Panc1 (cell line): ENCODE data around the gene PCCA. TPM values are rescaled to one million over a fixed set of nuclear protein-coding genes. Genes with fewer than 3 reads are reported as not detected.

Source experiments
- ATAC-seq: fragments of 200-7000 bp; cut with Tn5 transposase; 2 replicates; pipeline ENCODE4 v1.9.1; 2020; ENCODE audit warnings: mild to moderate bottlenecking, moderate library complexity
- BruUV-seq: library from RNA; stranded (reverse); fragments of 400-500 nt; replicated peaks from 2 replicates; lab custom pipeline; 2021; lab: Mats Ljungman, UMichigan
- CTCF ChIA-PET: fragments of 300-600 bp; sonication (Branson Sonifier 250); formaldehyde crosslinking; loops from one replicate; lab custom pipeline; 2022; ENCODE audit warnings: antibody characterized with exemption; lab: Charles Lee
- POLR2A ChIA-PET: fragments of 300-600 bp; sonication (Branson Sonifier 250); formaldehyde crosslinking; loops from one replicate; lab custom pipeline; 2022; ENCODE audit warnings: antibody characterized with exemption; lab: Charles Lee
- DNase-seq: peaks from one replicate; pipeline ENCODE4 v3.0.0-alpha.2; 2010; ENCODE audit warnings: low read depth, low spot score
- H3K27ac ChIP-seq: 2 replicates; pipeline ENCODE4 v1.5.1; 2011; ENCODE audit warnings: mild to moderate bottlenecking, low read length, inconsistent platforms
- H3K27me3 ChIP-seq: fragments of 200-500 bp; sonication (Bioruptor generic); 2 replicates; pipeline ENCODE4 v1.6.0; 2014; ENCODE audit warnings: low read length, inconsistent platforms; ENCODE audit not compliant: control insufficient read depth, insufficient read depth
- H3K36me3 ChIP-seq: fragments of 200-500 bp; sonication (Bioruptor generic); 2 replicates; pipeline ENCODE4 v1.5.1; 2014; ENCODE audit warnings: inconsistent platforms, mild to moderate bottlenecking, low read length, moderate library complexity; ENCODE audit not compliant: control insufficient read depth, insufficient read depth
- H3K4me1 ChIP-seq: 2 replicates; pipeline ENCODE4 v1.5.1; 2011; ENCODE audit warnings: inconsistent platforms, mild to moderate bottlenecking, low read length, moderate library complexity; ENCODE audit not compliant: control insufficient read depth, insufficient read depth
- H3K4me3 ChIP-seq, 2 experiments: 2 replicates each; pipeline ENCODE4 v1.5.1; 2011 to 2012; ENCODE audit warnings: low read depth in 2 of 2, low read length in 2 of 2, mild to moderate bottlenecking in 2 of 2, inconsistent platforms in 1 of 2, moderate library complexity in 1 of 2
- H3K9me3 ChIP-seq: fragments of 200-500 bp; sonication (Bioruptor generic); 2 replicates; pipeline ENCODE4 v1.5.1; 2014; ENCODE audit warnings: low read depth, mild to moderate bottlenecking, inconsistent platforms, low read length, moderate library complexity; ENCODE audit not compliant: control insufficient read depth, insufficient read depth
- POLR2AphosphoS5 ChIP-seq: IDR thresholded peaks from 2 replicates; pipeline ENCODE4 v1.6.1; 2012; ENCODE audit warnings: mild to moderate bottlenecking, low read depth, low read length, moderate library complexity
- SIN3A ChIP-seq: IDR thresholded peaks from 2 replicates; pipeline ENCODE4 v1.6.1; 2012; ENCODE audit warnings: low read depth, mild to moderate bottlenecking, low read length, moderate library complexity, borderline replicate concordance; ENCODE audit not compliant: insufficient read depth
- TCF7L2 ChIP-seq: IDR thresholded peaks from 2 replicates; pipeline ENCODE4 v1.6.1; 2011; ENCODE audit warnings: mild to moderate bottlenecking, low read depth, low read length, inconsistent platforms
- in situ Hi-C: cut with HindIII; loops from 2 replicates; pipeline ENCODE4 v1.10.0; 2016; ENCODE audit warnings: low sequenced_read_pairs, low pct_unique_long_range_greater_than_20kb
- intact Hi-C: fragments of 100-400 bp; cut with micrococcal nuclease; formaldehyde crosslinking; loops from one replicate; pipeline ENCODE4 v1.10.0; 2022; ENCODE audit not compliant: unreplicated experiment
- total RNA-seq: library from RNA; stranded (reverse); gene quantifications from one replicate; pipeline ENCODE4 v1.2.1, GENCODE V29; 2021; ENCODE audit not compliant: unreplicated experiment
- TF ChIP-seq, protein P1 (sequence below), 2 experiments: IDR thresholded peaks; 2 replicates each; pipeline ENCODE4 v1.6.1; 2011 to 2012; ENCODE audit warnings: low read depth in 2 of 2, control low read depth in 1 of 2, low read length in 1 of 2, mild to moderate bottlenecking in 1 of 2, moderate library complexity in 1 of 2; ENCODE audit not compliant: insufficient read depth in 1 of 2
- TF ChIP-seq, protein P2 (sequence below): fragments of 450-650 bp; IDR thresholded peaks from 2 replicates; pipeline ENCODE4 v1.5.1; 2017; ENCODE audit warnings: mild to moderate bottlenecking

Gene PCCA
- total RNA-seq, 1 experiment from 2014 or later, result 14.7 TPM

DNA sequence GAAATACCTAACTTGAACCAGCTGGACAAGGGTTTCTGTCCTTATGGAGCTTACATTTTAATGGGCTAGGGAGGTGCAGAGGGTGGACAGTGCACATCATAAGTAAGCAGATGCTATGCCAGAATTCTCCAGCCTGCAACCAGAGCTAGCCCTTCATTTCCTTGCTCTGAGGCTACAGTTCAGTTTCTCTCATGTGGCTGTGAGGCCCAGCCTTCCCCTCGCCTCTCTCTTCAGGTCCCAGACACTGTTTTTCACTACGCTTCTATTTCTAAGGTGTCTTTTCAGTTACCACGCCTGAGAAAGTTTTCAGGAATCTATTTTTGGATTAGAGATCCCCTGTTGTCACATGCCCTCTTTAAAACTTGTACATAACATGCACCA, 141.9 kb downstream of the PCCA start:
- POLR2A ChIA-PET, result no interaction called here
- Histone ChIP-seq H3K4me1 (peaks cover 22% of the 10 kb centered on the region), H3K9me3 (no peaks in the 10 kb centered on the region)

DNA sequence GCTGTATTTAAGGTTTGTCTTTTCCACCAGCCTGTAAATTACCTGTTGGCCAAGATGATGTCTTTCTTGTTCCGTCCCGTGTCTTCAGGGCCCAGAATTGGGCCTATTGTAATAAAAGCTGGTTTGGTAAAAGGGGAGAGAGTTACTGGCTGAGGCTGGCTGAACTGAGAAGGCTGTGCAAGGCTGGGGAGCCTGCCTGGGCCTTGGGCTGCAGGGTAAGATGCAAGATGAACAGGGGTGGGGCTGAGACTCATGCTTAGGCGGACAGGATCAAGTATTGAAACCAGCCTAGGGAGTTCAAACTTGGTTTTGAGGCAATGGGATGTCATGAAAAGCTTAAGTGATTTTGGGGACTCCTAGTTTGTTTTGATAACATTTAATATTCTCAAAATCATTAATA, 142.3 kb downstream of the PCCA start:
- no peak for DNase-seq
- BruUV-seq, result no TSS peak
- H3K36me3 ChIP-seq, result no peaks in the 10 kb centered on the region
- H3K27me3 ChIP-seq, result no peaks in the 10 kb centered on the region
- no peak overlapping the region for H3K4me3 ChIP-seq
- no peak overlapping the region for H3K27ac ChIP-seq
- H3K4me1 ChIP-seq, result peaks cover 23% of the 10 kb centered on the region
- ChIA-PET CTCF (no interaction called here), POLR2A (no interaction called here)
- no peak for ATAC-seq
- TF ChIP-seq, protein P1, sequence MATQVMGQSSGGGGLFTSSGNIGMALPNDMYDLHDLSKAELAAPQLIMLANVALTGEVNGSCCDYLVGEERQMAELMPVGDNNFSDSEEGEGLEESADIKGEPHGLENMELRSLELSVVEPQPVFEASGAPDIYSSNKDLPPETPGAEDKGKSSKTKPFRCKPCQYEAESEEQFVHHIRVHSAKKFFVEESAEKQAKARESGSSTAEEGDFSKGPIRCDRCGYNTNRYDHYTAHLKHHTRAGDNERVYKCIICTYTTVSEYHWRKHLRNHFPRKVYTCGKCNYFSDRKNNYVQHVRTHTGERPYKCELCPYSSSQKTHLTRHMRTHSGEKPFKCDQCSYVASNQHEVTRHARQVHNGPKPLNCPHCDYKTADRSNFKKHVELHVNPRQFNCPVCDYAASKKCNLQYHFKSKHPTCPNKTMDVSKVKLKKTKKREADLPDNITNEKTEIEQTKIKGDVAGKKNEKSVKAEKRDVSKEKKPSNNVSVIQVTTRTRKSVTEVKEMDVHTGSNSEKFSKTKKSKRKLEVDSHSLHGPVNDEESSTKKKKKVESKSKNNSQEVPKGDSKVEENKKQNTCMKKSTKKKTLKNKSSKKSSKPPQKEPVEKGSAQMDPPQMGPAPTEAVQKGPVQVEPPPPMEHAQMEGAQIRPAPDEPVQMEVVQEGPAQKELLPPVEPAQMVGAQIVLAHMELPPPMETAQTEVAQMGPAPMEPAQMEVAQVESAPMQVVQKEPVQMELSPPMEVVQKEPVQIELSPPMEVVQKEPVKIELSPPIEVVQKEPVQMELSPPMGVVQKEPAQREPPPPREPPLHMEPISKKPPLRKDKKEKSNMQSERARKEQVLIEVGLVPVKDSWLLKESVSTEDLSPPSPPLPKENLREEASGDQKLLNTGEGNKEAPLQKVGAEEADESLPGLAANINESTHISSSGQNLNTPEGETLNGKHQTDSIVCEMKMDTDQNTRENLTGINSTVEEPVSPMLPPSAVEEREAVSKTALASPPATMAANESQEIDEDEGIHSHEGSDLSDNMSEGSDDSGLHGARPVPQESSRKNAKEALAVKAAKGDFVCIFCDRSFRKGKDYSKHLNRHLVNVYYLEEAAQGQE (IDR thresholded peaks at IDR 0.05; ENCODE audit: insufficient read depth in 1 of 2, low read depth in 2 of 2, low read length in 1 of 2), result no peak
- TF ChIP-seq SIN3A (no peak), POLR2AphosphoS5 (no peak), TCF7L2 (no peak)
- TF ChIP-seq, protein P2, sequence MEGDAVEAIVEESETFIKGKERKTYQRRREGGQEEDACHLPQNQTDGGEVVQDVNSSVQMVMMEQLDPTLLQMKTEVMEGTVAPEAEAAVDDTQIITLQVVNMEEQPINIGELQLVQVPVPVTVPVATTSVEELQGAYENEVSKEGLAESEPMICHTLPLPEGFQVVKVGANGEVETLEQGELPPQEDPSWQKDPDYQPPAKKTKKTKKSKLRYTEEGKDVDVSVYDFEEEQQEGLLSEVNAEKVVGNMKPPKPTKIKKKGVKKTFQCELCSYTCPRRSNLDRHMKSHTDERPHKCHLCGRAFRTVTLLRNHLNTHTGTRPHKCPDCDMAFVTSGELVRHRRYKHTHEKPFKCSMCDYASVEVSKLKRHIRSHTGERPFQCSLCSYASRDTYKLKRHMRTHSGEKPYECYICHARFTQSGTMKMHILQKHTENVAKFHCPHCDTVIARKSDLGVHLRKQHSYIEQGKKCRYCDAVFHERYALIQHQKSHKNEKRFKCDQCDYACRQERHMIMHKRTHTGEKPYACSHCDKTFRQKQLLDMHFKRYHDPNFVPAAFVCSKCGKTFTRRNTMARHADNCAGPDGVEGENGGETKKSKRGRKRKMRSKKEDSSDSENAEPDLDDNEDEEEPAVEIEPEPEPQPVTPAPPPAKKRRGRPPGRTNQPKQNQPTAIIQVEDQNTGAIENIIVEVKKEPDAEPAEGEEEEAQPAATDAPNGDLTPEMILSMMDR, result no peak
- in situ Hi-C loops, result no loop called here
- H3K9me3 ChIP-seq, result no peaks in the 10 kb centered on the region
- intact Hi-C loops, result loop anchor here (10.0 kb wide), 2 partner anchors 316 to 576 kb away; no protein-coding TSS in a partner anchor

More for the DNA sequence above, 141.9 kb downstream of the PCCA start:
- no peak for ATAC-seq
- H3K27ac ChIP-seq, result no peak overlapping the region
- DNase-seq, result no peak
- TF ChIP-seq, protein P2, result no peak
- TF ChIP-seq TCF7L2, result no peak
- TF ChIP-seq POLR2AphosphoS5, result no peak
- no peak overlapping the region for H3K4me3 ChIP-seq
- intact Hi-C loops, result loop anchor here (10.0 kb wide), 2 partner anchors 316 to 576 kb away; no protein-coding TSS in a partner anchor
- no peaks in the 10 kb centered on the region for H3K27me3 ChIP-seq
- no TSS peak for BruUV-seq
- no peaks in the 10 kb centered on the region for H3K36me3 ChIP-seq
- in situ Hi-C loops, result no loop called here
- CTCF ChIA-PET, result no interaction called here
